Kidney (tissue), 14 donors: ENCODE measurements around the gene ETV7. TPM values are rescaled to one million over a fixed set of nuclear protein-coding genes. Genes with fewer than 3 reads are reported as not detected.

Experiments
- DNase-seq, 5 donors: peaks; one replicate each; pipeline ENCODE4 v3.0.0-alpha.2; 2013 to 2020
- FAIRE-seq: peaks from 2 replicates; lab custom pipeline; 2012; peaks lifted over from hg19 to GRCh38; lab: Jason Lieb, UNC
- H3K27ac ChIP-seq, 2 donors: one replicate each; pipeline ENCODE4 v1.7.0; 2013; ENCODE audit warnings: low read depth in 2 of 2, low read length in 2 of 2, inconsistent platforms in 1 of 2
- H3K27me3 ChIP-seq: one replicate; pipeline ENCODE4 v1.7.1; 2013; ENCODE audit warnings: low read length, inconsistent platforms; ENCODE audit not compliant: control insufficient read depth, insufficient read depth
- H3K36me3 ChIP-seq, 3 donors: one replicate each; pipeline versions ENCODE4 v1.7.0 to v1.7.1; 2013; ENCODE audit warnings: low read length in 3 of 3, control low read depth in 1 of 3, inconsistent platforms in 1 of 3; ENCODE audit not compliant: insufficient read depth in 3 of 3, control insufficient read depth in 2 of 3
- H3K4me1 ChIP-seq, 3 donors: one replicate each; pipeline versions ENCODE4 v1.7.0 to v1.7.1; 2013; ENCODE audit warnings: low read length in 3 of 3, inconsistent platforms in 1 of 3, low read depth in 1 of 3; ENCODE audit not compliant: control insufficient read depth in 2 of 3, insufficient read depth in 2 of 3
- H3K4me3 ChIP-seq, 3 donors: one replicate each; pipeline versions ENCODE4 v1.7.0 to v1.8.1; 2013; ENCODE audit warnings: low read length in 3 of 3, control low read depth in 1 of 3, inconsistent platforms in 1 of 3
- H3K9ac ChIP-seq, 3 donors: one replicate each; pipeline versions ENCODE4 v1.7.0 to v1.7.1; 2013; ENCODE audit warnings: low read length in 3 of 3, control low read depth in 1 of 3, inconsistent platforms in 1 of 3
- H3K9me3 ChIP-seq, 3 donors: one replicate each; pipeline versions ENCODE4 v1.7.0 to v1.7.1; 2013; ENCODE audit warnings: low read length in 3 of 3, control low read depth in 1 of 3, inconsistent platforms in 1 of 3; ENCODE audit not compliant: control insufficient read depth in 2 of 3, insufficient read depth in 1 of 3
- CTCF ChIP-seq: IDR thresholded peaks from 3 replicates; pipeline ENCODE4 v1.5.1; 2012; ENCODE audit warnings: mild to moderate bottlenecking, moderate library complexity, borderline replicate concordance; ENCODE audit not compliant: insufficient read depth; ENCODE audit errors: extremely low read depth
- intact Hi-C: fragments of 100-400 bp; cut with DNase I; formaldehyde crosslinking; loops from one replicate; pipeline ENCODE4 v1.11.1; 2022
- polyA plus RNA-seq: library from polyadenylated mRNA; stranded (reverse); fragments of 350-450 nt; fragmentation: Illumina TruSeq; extraction: RNeasy Lipid Tissue Mini Kit (QIAGEN cat#74804); gene quantifications from one replicate; pipeline ENCODE4 v1.2.3, GENCODE V29; 2014; ENCODE audit warnings: low read depth, low replicate concordance; ENCODE audit not compliant: insufficient read depth
- total RNA-seq: library from RNA; stranded (reverse); fragmentation: NEBNext Ultra II Directional; extraction: Animal tissue kit (Norgen Biotek cat#: 25700); gene quantifications from one replicate; pipeline ENCODE4 v1.2.1, GENCODE V29; 2021
- donor health status: control.
- donor health status: control.
- donor health status: control.
- donor health status: control.
- donor health status: control.
- donor health status: DM: yes; HTN: yes; CAD: no.
- donor health status: Normal renal cell carcinoma (clear cell type).

ETV7 gene
- total and polyA plus RNA-seq, 2 donors from 2014 or later, result 0.99 to 4.6 TPM

- TF ChIP-seq CTCF, result no peak
- Histone ChIP-seq H3K4me3 (no peak overlapping the region), H3K27me3 (no peaks in the 10 kb centered on the region), H3K9me3 (no peaks in the 10 kb centered on the region), H3K9ac (no peak overlapping the region), H3K27ac (no peak overlapping the region), H3K36me3 (no peaks in the 10 kb centered on the region), H3K4me1 (no peaks in the 10 kb centered on the region)
- FAIRE-seq (no peak), DNase-seq (no peak)
- intact Hi-C loops, result no loop called here
Observed at GRCh38 chr6:36376183-36376582, 11.3 kb downstream of the ETV7 start.

- FAIRE-seq (no peak), DNase-seq (no peak)
- no peak for TF ChIP-seq CTCF
- H3K9me3 ChIP-seq, result no peaks in the 10 kb centered on the region
- H3K9ac ChIP-seq, result no peak overlapping the region
- H3K27ac ChIP-seq, result no peak overlapping the region
- H3K27me3 ChIP-seq, result no peaks in the 10 kb centered on the region
- intact Hi-C loops, result no loop called here
- H3K4me3 ChIP-seq, result no peak overlapping the region
- no peaks in the 10 kb centered on the region for H3K36me3 ChIP-seq
- H3K4me1 ChIP-seq, result no peaks in the 10 kb centered on the region
Observed at GRCh38 chr6:36375644-36376155, 11.8 kb downstream of the ETV7 start.

- no peak for TF ChIP-seq CTCF
- no peak overlapping the region for H3K27ac ChIP-seq
- no peaks in the 10 kb centered on the region for H3K27me3 ChIP-seq
- no peaks in the 10 kb centered on the region for H3K9me3 ChIP-seq
- FAIRE-seq, result no peak
- no peaks in the 10 kb centered on the region for H3K4me1 ChIP-seq
- H3K9ac ChIP-seq, result no peak overlapping the region
- intact Hi-C loops, result no loop called here
- H3K4me3 ChIP-seq, result no peak overlapping the region
- no peaks in the 10 kb centered on the region for H3K36me3 ChIP-seq
- no peak for DNase-seq
Observed at GRCh38 chr6:36374972-36375371, 12.5 kb downstream of the ETV7 start.

- FAIRE-seq (no peak), DNase-seq (no peak)
- no peak for TF ChIP-seq CTCF
- H3K36me3 ChIP-seq, result no peaks in the 10 kb centered on the region
- H3K9ac ChIP-seq, result no peak overlapping the region
- no peaks in the 10 kb centered on the region for H3K27me3 ChIP-seq
- H3K27ac ChIP-seq, result no peak overlapping the region
- H3K4me1 ChIP-seq, result no peaks in the 10 kb centered on the region
- H3K4me3 ChIP-seq, result no peak overlapping the region
- intact Hi-C loops, result no loop called here
- H3K9me3 ChIP-seq, result no peaks in the 10 kb centered on the region
Observed at GRCh38 chr6:36374194-36374593, 13.3 kb downstream of the ETV7 start.
